Activated CD4-positive, alpha-beta T cell treated with anti-CD3 and anti-CD28 coated beads for 24 hours (primary cell): Measurements from ENCODE around the gene TMF1.

Experiments used
- DNase-seq, 2 donors: peaks; one replicate each; pipeline ENCODE4 v3.0.0-alpha.2; 2020; ENCODE audit warnings: low read depth in 2 of 2

TMF1 gene, protein sequence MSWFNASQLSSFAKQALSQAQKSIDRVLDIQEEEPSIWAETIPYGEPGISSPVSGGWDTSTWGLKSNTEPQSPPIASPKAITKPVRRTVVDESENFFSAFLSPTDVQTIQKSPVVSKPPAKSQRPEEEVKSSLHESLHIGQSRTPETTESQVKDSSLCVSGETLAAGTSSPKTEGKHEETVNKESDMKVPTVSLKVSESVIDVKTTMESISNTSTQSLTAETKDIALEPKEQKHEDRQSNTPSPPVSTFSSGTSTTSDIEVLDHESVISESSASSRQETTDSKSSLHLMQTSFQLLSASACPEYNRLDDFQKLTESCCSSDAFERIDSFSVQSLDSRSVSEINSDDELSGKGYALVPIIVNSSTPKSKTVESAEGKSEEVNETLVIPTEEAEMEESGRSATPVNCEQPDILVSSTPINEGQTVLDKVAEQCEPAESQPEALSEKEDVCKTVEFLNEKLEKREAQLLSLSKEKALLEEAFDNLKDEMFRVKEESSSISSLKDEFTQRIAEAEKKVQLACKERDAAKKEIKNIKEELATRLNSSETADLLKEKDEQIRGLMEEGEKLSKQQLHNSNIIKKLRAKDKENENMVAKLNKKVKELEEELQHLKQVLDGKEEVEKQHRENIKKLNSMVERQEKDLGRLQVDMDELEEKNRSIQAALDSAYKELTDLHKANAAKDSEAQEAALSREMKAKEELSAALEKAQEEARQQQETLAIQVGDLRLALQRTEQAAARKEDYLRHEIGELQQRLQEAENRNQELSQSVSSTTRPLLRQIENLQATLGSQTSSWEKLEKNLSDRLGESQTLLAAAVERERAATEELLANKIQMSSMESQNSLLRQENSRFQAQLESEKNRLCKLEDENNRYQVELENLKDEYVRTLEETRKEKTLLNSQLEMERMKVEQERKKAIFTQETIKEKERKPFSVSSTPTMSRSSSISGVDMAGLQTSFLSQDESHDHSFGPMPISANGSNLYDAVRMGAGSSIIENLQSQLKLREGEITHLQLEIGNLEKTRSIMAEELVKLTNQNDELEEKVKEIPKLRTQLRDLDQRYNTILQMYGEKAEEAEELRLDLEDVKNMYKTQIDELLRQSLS

GRCh38 chr3:69051756-69052471 is at the start of gene TMF1:
Gene TMF1 (minus strand): TSS chr3:69052333. CDS start chr3:69052086, 247 bp downstream.
- DNase-seq: peak; percentile 95 to 98

DNA sequence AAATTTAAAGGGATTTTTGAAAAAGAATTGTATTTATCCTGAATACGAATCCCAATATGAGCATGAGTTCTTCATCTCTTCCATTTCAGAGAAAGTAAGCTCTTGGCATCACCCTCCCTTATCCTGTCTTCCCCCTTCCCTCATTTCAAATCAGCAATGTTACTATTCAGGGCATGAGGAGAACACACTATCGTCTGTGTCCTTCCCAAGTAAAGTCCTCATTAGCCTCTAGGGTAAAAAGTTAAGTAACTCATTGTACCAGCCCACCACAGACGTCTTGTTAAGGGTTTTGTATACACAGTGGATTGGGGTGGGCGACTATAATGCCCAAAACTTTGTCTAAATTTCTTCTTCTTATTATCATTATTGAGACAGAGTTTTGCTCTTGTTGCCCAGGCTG is 47.4 kb upstream of the TMF1 start:
- DNase-seq: no peak

DNA sequence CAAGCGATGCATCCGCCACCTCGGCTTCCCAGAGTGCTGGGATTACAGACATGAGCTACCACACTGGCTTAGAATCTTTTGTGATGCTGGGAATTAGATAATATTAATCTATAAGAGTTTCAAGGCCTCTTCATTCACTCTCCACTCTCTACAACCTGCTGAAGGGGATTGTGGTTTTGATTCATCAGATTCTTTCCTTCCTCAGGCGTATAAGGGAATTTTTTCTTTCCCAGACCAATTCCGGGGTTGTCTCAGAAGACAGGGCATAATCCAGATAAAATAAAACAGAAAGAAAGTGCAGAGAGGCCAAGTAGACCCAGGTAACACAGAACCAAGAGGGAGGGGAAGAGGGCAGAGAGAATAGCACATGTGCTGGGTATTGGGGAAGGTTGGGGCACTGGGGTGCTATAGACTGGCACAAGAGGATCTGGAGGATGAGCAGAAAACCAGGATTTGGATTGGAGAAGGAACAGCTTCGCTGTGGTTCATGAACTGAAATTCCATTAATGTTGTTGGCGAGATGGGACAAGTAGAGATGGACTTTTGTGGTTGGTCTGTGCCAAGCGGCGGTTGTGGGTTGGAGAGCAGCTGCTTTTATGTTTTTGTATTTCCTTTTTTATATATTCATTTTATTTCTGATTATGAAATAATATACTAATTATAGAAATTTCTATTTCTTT is 45.4 kb upstream of the TMF1 start:
- DNase-seq: no peak

GRCh38 chr3:69096299-69096698 is 44.2 kb upstream of the TMF1 start:
- no peak for DNase-seq

GRCh38 chr3:69095636-69096035 is 43.5 kb upstream of the TMF1 start:
- DNase-seq: no peak

DNA sequence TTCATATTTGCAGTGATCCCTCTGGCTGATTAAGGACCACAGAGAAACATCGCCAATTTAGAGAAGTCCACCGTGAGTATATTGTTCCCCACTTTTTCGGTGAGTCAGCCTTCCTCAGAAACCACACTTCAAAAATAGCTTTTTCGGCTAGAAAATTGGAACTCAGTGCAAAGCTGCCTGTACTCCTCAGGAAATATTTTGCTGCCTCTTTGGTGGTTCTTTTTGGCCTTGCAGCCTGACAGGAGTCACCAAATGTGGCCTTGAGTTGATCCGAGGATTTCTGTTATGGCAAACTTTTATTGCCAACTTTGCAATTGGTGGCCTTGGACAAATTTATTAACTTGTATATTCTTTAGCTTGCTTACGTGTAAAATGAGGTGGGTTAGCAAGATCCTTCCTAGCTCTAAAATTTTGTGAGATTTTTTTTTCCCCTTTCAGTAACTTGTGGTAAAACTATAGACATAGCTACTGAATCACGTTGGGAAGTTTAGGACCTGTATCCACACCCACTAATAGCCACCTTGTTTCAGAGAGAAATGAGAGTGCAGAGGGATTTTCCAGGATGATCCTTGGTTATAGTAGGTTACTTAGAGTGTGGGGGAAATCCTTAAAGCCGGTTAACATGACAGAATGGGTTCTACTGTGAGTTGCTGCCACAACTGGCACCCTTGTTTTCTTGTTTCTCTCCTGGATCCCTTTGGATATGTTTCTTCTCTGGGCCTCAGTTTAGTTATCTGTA is 42.5 kb upstream of the TMF1 start:
- DNase-seq: no peak

- DNase-seq: no peak
These were observed 39.9 kb upstream of the TMF1 start for GRCh38 chr3:69092030-69092516.

GRCh38 chr3:69091389-69092029 is 39.4 kb upstream of the TMF1 start:
- DNase-seq: no peak

DNA sequence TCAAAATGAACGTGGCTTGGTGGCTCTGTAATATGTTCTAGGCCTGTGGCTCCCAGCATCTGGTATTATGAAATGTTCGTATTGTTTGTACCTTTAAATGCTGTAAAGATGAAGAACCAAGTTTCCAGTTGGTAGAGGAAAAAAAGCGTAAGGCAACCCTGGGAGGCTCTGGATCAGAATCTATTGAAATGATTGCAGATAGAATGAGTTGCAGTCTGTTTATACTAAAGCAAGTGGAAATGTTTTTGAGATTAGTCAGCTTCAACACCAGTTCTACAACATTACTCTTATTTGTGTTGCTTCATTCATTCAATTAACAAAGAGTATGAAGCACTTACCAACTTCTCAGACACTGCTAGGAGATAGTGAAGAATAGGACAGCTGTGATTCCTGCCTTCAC is 37.9 kb upstream of the TMF1 start:
- DNase-seq: no peak

DNA sequence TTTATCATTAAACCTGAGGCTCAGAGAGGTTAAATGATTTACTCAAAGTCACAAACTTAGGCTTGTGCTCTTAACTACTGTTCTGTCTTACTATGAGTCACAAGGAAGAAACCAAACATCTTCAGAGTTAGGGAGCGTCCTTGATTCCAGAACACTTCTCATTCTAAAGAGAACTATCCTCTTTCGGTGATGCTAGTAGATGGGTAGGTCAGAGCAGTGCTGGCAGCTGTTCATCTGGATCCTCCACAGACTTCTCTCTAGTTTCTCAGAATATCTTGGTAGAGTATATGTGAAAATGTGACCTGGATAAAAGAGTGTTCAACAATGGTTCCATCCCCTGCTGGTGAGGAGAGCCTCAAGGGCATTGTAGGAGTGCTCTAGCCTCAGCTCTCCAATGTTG is 35.9 kb upstream of the TMF1 start:
- no peak for DNase-seq

- DNase-seq: no peak
These were observed 35.1 kb upstream of the TMF1 start for GRCh38 chr3:69087030-69087791.

GRCh38 chr3:69085833-69086722 is 33.9 kb upstream of the TMF1 start:
- DNase-seq: peak; percentile 69 to 70

DNA sequence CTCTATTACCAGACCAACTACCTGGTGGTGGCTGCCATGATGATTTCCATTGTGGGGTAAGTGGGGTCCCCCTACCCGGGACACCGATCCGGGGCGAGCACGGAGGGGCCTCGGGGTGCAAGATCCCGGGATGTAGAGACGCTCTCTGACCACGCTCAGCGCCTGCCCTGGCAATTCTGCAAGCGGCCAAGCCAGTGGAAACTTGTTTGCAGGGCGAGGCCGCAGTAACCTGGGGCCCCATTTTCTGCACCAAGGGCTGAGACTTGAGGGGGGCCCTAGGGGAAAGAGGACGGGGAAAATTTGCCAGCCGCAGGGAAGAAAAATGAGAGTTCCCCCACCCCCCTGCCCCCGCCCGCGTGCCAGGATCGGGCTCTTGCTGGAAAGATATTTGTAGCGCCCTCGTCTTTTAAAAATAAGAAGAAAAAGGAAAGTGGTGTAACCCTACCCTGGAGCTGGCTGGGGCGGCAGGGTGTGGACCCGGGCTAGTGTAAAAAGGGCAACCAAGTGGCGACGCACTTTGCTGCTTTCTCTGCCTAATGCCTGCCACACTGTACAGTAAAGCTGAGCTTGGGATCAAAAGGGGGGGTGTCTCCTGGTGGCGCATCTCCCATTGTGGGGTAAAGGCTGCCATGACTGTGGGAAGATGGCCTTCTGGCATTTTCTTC is 33.2 kb upstream of the TMF1 start:
- no peak for DNase-seq

- peak; percentile 83 to 88 for DNase-seq
These were observed 32.4 kb upstream of the TMF1 start, which contains the start of gene ARL6IP5 for GRCh38 chr3:69084326-69085167. Gene ARL6IP5 (plus strand): TSS chr3:69084937. CDS start chr3:69085048, 111 bp downstream.

DNA sequence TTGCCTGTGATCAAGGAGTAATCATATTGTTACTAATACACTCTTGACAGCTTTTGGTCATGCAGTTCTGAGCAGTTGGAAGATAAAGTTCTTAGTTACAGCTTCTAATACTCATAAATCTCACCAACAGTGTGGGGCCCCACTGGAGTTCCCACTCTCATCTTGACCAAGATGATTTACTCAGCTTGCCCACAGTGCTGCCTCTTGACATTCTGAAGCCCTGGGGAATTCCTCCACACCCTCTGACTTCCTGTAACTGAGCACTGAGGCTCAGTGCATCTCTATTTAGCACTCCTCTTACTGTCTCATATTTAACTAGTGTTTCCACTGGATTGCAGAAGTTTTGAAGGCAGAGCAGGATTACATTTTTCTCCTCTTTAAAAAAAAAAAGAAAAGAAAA is 30.7 kb upstream of the TMF1 start:
- DNase-seq: peak; percentile 56 to 66

DNA sequence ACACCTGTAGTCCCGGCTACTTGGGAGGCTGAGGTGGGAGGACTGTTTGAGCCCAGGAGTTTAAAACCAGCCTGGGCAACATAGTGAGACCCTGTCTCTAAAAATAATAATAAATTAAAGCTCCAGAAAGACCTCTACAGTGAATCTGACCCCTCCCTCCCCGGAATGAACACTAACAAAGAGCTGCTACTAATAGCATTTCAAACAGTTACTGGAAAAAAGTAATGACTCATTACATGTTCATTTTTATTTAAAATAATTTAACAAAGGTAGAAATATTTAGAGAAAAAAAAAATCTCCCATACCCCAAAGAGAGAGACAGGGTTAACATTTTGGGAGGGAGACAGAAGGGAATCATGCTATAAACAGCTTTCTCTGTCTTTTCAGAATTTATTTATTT is 30.2 kb upstream of the TMF1 start:
- no peak for DNase-seq
